ENCODE measurements around the gene TBCB. TPM values are rescaled to one million over a fixed set of nuclear protein-coding genes. Genes with fewer than 3 reads are reported as not detected.

TBCB gene
- total RNA-seq, 2 donors from 2014 or later, result 107 to 110 TPM

GRCh38 chr19:36103040-36103626 is 12.1 kb upstream of the TBCB start:
- Histone ChIP-seq H3K4me3 (no peak overlapping the region), H3K9me3 (no peaks in the 10 kb centered on the region), H3K27me3 (no peaks in the 10 kb centered on the region), H3K36me3 (no peaks in the 10 kb centered on the region), H3K27ac (no peak overlapping the region), H3K4me1 (peaks cover 0 to 27% of the 10 kb centered on the region in 2 donors)
- DNase-seq (ENCODE audit: low spot score), result no peak
- no peak for TF ChIP-seq CTCF (IDR thresholded peaks at IDR 0.05)

GRCh38 chr19:36103842-36104552 is 11.3 kb upstream of the TBCB start:
- Histone ChIP-seq H3K27ac (no peak overlapping the region), H3K36me3 (no peaks in the 10 kb centered on the region), H3K9me3 (no peaks in the 10 kb centered on the region), H3K4me3 (no peak overlapping the region), H3K27me3 (no peaks in the 10 kb centered on the region), H3K4me1 (peaks cover 0 to 27% of the 10 kb centered on the region in 2 donors)
- DNase-seq (ENCODE audit: low spot score), result no peak
- TF ChIP-seq CTCF (IDR thresholded peaks at IDR 0.05), result no peak

- Histone ChIP-seq H3K9me3 (no peaks in the 10 kb centered on the region), H3K27me3 (no peaks in the 10 kb centered on the region), H3K36me3 (no peaks in the 10 kb centered on the region), H3K27ac (no peak overlapping the region), H3K4me1 (peaks cover 0 to 7% of the 10 kb centered on the region in 2 donors), H3K4me3 (no peak overlapping the region)
- TF ChIP-seq CTCF (IDR thresholded peaks at IDR 0.05), result no peak
- no peak for DNase-seq (ENCODE audit: low spot score)
These were observed 8.8 kb upstream of the TBCB start for GRCh38 chr19:36106441-36106840.

GRCh38 chr19:36106991-36107390 is 8.3 kb upstream of the TBCB start:
- Histone ChIP-seq H3K36me3 (no peaks in the 10 kb centered on the region), H3K4me3 (no peak overlapping the region), H3K27ac (no peak overlapping the region), H3K9me3 (no peaks in the 10 kb centered on the region), H3K4me1 (peaks cover 0 to 1% of the 10 kb centered on the region in 2 donors), H3K27me3 (no peaks in the 10 kb centered on the region)
- TF ChIP-seq CTCF (IDR thresholded peaks at IDR 0.05), result no peak
- no peak for DNase-seq (ENCODE audit: low spot score)

- H3K4me1 ChIP-seq, result peaks cover 0 to 6% of the 10 kb centered on the region in 2 donors
- H3K9me3 ChIP-seq, result no peaks in the 10 kb centered on the region
- H3K27ac ChIP-seq, result no peak overlapping the region
- no peaks in the 10 kb centered on the region for H3K27me3 ChIP-seq
- H3K36me3 ChIP-seq, result peaks cover 16% of the 10 kb centered on the region
- DNase-seq (ENCODE audit: low spot score), result no peak
- TF ChIP-seq CTCF (IDR thresholded peaks at IDR 0.05), result no peak
- H3K4me3 ChIP-seq, result no peak overlapping the region
These were observed 6.6 kb upstream of the TBCB start for GRCh38 chr19:36108684-36109083.
